Kidney (tissue), 14 donors: Measurements from ENCODE around the gene COX6B2. TPM values are rescaled to one million over a fixed set of nuclear protein-coding genes. Genes with fewer than 3 reads are reported as not detected.

Experiments
- DNase-seq, 5 donors: peaks; one replicate each; pipeline ENCODE4 v3.0.0-alpha.2; 2013 to 2020
- FAIRE-seq: peaks from 2 replicates; lab custom pipeline; 2012; peaks lifted over from hg19 to GRCh38; lab: Jason Lieb, UNC
- H3K27ac ChIP-seq, 2 donors: one replicate each; pipeline ENCODE4 v1.7.0; 2013; ENCODE audit warnings: low read depth in 2 of 2, low read length in 2 of 2, inconsistent platforms in 1 of 2
- H3K27me3 ChIP-seq: one replicate; pipeline ENCODE4 v1.7.1; 2013; ENCODE audit warnings: low read length, inconsistent platforms; ENCODE audit not compliant: control insufficient read depth, insufficient read depth
- H3K36me3 ChIP-seq, 3 donors: one replicate each; pipeline versions ENCODE4 v1.7.0 to v1.7.1; 2013; ENCODE audit warnings: low read length in 3 of 3, control low read depth in 1 of 3, inconsistent platforms in 1 of 3; ENCODE audit not compliant: insufficient read depth in 3 of 3, control insufficient read depth in 2 of 3
- H3K4me1 ChIP-seq, 3 donors: one replicate each; pipeline versions ENCODE4 v1.7.0 to v1.7.1; 2013; ENCODE audit warnings: low read length in 3 of 3, inconsistent platforms in 1 of 3, low read depth in 1 of 3; ENCODE audit not compliant: control insufficient read depth in 2 of 3, insufficient read depth in 2 of 3
- H3K4me3 ChIP-seq, 3 donors: one replicate each; pipeline versions ENCODE4 v1.7.0 to v1.8.1; 2013; ENCODE audit warnings: low read length in 3 of 3, control low read depth in 1 of 3, inconsistent platforms in 1 of 3
- H3K9ac ChIP-seq, 3 donors: one replicate each; pipeline versions ENCODE4 v1.7.0 to v1.7.1; 2013; ENCODE audit warnings: low read length in 3 of 3, control low read depth in 1 of 3, inconsistent platforms in 1 of 3
- H3K9me3 ChIP-seq, 3 donors: one replicate each; pipeline versions ENCODE4 v1.7.0 to v1.7.1; 2013; ENCODE audit warnings: low read length in 3 of 3, control low read depth in 1 of 3, inconsistent platforms in 1 of 3; ENCODE audit not compliant: control insufficient read depth in 2 of 3, insufficient read depth in 1 of 3
- CTCF ChIP-seq: IDR thresholded peaks from 3 replicates; pipeline ENCODE4 v1.5.1; 2012; ENCODE audit warnings: mild to moderate bottlenecking, moderate library complexity, borderline replicate concordance; ENCODE audit not compliant: insufficient read depth; ENCODE audit errors: extremely low read depth
- intact Hi-C: fragments of 100-400 bp; cut with DNase I; formaldehyde crosslinking; loops from one replicate; pipeline ENCODE4 v1.11.1; 2022
- polyA plus RNA-seq: library from polyadenylated mRNA; stranded (reverse); fragments of 350-450 nt; fragmentation: Illumina TruSeq; extraction: RNeasy Lipid Tissue Mini Kit (QIAGEN cat#74804); gene quantifications from one replicate; pipeline ENCODE4 v1.2.3, GENCODE V29; 2014; ENCODE audit warnings: low read depth, low replicate concordance; ENCODE audit not compliant: insufficient read depth
- total RNA-seq: library from RNA; stranded (reverse); fragmentation: NEBNext Ultra II Directional; extraction: Animal tissue kit (Norgen Biotek cat#: 25700); gene quantifications from one replicate; pipeline ENCODE4 v1.2.1, GENCODE V29; 2021
- donor health status: control.
- donor health status: control.
- donor health status: control.
- donor health status: control.
- donor health status: control.
- donor health status: DM: yes; HTN: yes; CAD: no.
- donor health status: Normal renal cell carcinoma (clear cell type).

The COX6B2 gene
- total and polyA plus RNA-seq, 2 donors from 2014 or later = 0.62 to 3.8 TPM

- no peaks in the 10 kb centered on the region for H3K27me3 ChIP-seq
- no peak overlapping the region for H3K27ac ChIP-seq
- intact Hi-C loops = no loop called here
- peaks cover 0 to 4% (median 0%) of the 10 kb centered on the region in 3 donors for H3K36me3 ChIP-seq
- no peak overlapping the region for H3K9ac ChIP-seq
- peak in 4 of 5 donors; percentile 22 to 78 (median 64) for DNase-seq
- no peaks in the 10 kb centered on the region for H3K4me1 ChIP-seq
- no peak overlapping the region for H3K4me3 ChIP-seq
- peaks cover 0 to 8% (median 0%) of the 10 kb centered on the region in 3 donors for H3K9me3 ChIP-seq
- no peak for TF ChIP-seq CTCF
- FAIRE-seq = no peak
Measured at GRCh38 chr19:55312621-55313512, 41.7 kb downstream of the COX6B2 start.

GRCh38 chr19:55311797-55312196 lies 42.7 kb downstream of the COX6B2 start:
- no peaks in the 10 kb centered on the region for H3K4me1 ChIP-seq
- no peaks in the 10 kb centered on the region for H3K27me3 ChIP-seq
- DNase-seq = no peak
- no peak for TF ChIP-seq CTCF
- no peak overlapping the region for H3K9ac ChIP-seq
- H3K27ac ChIP-seq = no peak overlapping the region
- peaks cover 0 to 2% (median 0%) of the 10 kb centered on the region in 3 donors for H3K36me3 ChIP-seq
- FAIRE-seq = no peak
- H3K4me3 ChIP-seq = no peak overlapping the region
- peaks cover 0 to 8% (median 0%) of the 10 kb centered on the region in 3 donors for H3K9me3 ChIP-seq
- intact Hi-C loops = no loop called here

GRCh38 chr19:55311397-55311796 lies 43.1 kb downstream of the COX6B2 start:
- peaks cover 0 to 2% (median 0%) of the 10 kb centered on the region in 3 donors for H3K36me3 ChIP-seq
- FAIRE-seq (no peak), DNase-seq (no peak)
- no peak overlapping the region for H3K27ac ChIP-seq
- no peaks in the 10 kb centered on the region for H3K4me1 ChIP-seq
- intact Hi-C loops = no loop called here
- no peak overlapping the region for H3K9ac ChIP-seq
- H3K27me3 ChIP-seq = no peaks in the 10 kb centered on the region
- H3K9me3 ChIP-seq = peaks cover 0 to 5% (median 0%) of the 10 kb centered on the region in 3 donors
- H3K4me3 ChIP-seq = no peak overlapping the region
- TF ChIP-seq CTCF = no peak
